GM12801 (cell line): ENCODE measurements around the gene ARHGAP4.

Source experiments
- CTCF ChIP-seq: IDR thresholded peaks from one replicate; pipeline ENCODE4 v1.5.1; 2011; ENCODE audit warnings: control low read depth; ENCODE audit not compliant: insufficient read length; ENCODE audit errors: extremely low read depth

Gene ARHGAP4

GRCh38 chrX:153925739-153926551, at the start of gene ARHGAP4:
Gene ARHGAP4, minus strand, starts transcription at chrX:153926264. Its CDS starts 62 bp downstream, at chrX:153926202.
- no peak for TF ChIP-seq CTCF

- TF ChIP-seq CTCF = no peak
These were observed 48.7 kb upstream of the ARHGAP4 start for GRCh38 chrX:153974726-153975286.

- no peak for TF ChIP-seq CTCF
These were observed 48.1 kb upstream of the ARHGAP4 start for GRCh38 chrX:153974003-153974725.

- TF ChIP-seq CTCF = no peak
These were observed 47.3 kb upstream of the ARHGAP4 start for GRCh38 chrX:153973127-153974002.

GRCh38 chrX:153972368-153973126, 46.5 kb upstream of the ARHGAP4 start, which contains the start of gene TMEM187:
Gene TMEM187, plus strand, starts transcription at chrX:153972754. Its CDS starts 9,309 bp downstream, at chrX:153982063.
- TF ChIP-seq CTCF = no peak

- TF ChIP-seq CTCF = no peak
These were observed 45.6 kb upstream of the ARHGAP4 start, which contains the start of gene HCFC1 for GRCh38 chrX:153971450-153972367. Gene HCFC1, minus strand, starts transcription at chrX:153971818. Its CDS starts 978 bp downstream, at chrX:153970840.
